Gastroesophageal sphincter (tissue), 4 donors: ENCODE results near the gene OR2T8. TPM values are rescaled to one million over a fixed set of nuclear protein-coding genes. Genes with fewer than 3 reads are reported as not detected.

Experiments used
- total RNA-seq, 4 donors: library from RNA; depleted of rRNA; stranded (reverse); fragments of >200 nt; gene quantifications; one replicate each; pipeline ENCODE4 v1.1.0, GENCODE V29; 2016

Gene OR2T8
- total RNA-seq, 4 donors from 2014 or later, result not detected

Other genes with a start within 250 kb of the OR2T8 start
- not detected for gene OR13G1, start 240.5 kb upstream of the OR2T8 start, total RNA-seq
- not detected for gene OR6F1, start 203.6 kb upstream of the OR2T8 start, total RNA-seq
- gene OR14K1, start 181.6 kb upstream of the OR2T8 start, total RNA-seq, result not detected
- gene OR14A2, start 172.1 kb upstream of the OR2T8 start, total RNA-seq, result not detected
- gene OR1C1, start 159.7 kb upstream of the OR2T8 start, total RNA-seq, result not detected
- gene OR14A16, start 96.1 kb upstream of the OR2T8 start, total RNA-seq, result not detected
- not detected for gene OR11L1, start 78.4 kb upstream of the OR2T8 start, total RNA-seq
- 1 to 10 TPM in 1 of 4 donors, under 1 TPM in 2, not detected in 1; 0.81 to 9.1 (median 0.89) TPM for gene TRIM58, start 63.1 kb upstream of the OR2T8 start, total RNA-seq
- 1 to 10 TPM in 1 of 4 donors, under 1 TPM in 2, not detected in 1; 0.39 to 1.6 (median 0.40) TPM for gene OR2W3, start 24.7 kb upstream of the OR2T8 start, total RNA-seq
- gene OR2AJ1, start 4.6 kb downstream of the OR2T8 start, total RNA-seq, result not detected
- gene OR2L8, start 28.6 kb downstream of the OR2T8 start, total RNA-seq, result not detected
- gene OR2AK2, start 45.0 kb downstream of the OR2T8 start, total RNA-seq, result not detected
- gene OR2L5, start 93.4 kb downstream of the OR2T8 start, total RNA-seq, result not detected
- not detected for gene OR2L2, start 109.8 kb downstream of the OR2T8 start, total RNA-seq
- gene OR2L3, start 126.6 kb downstream of the OR2T8 start, total RNA-seq, result not detected
- not detected for gene OR2L13, start 174.9 kb downstream of the OR2T8 start, total RNA-seq
- not detected for gene OR2M5, start 224.9 kb downstream of the OR2T8 start, total RNA-seq